GM19099 (cell line): ENCODE measurements around the gene TIAL1.

Experiments used
- POLR2A ChIP-seq: IDR thresholded peaks from 3 replicates; pipeline ENCODE4 v1.6.1; 2011; ENCODE audit warnings: low read depth; ENCODE audit not compliant: insufficient read length; ENCODE audit errors: extremely low read depth

Gene TIAL1

GRCh38 chr10:119620241-119621077 is 23.7 kb upstream of the TIAL1 start:
- no peak for TF ChIP-seq POLR2A

GRCh38 chr10:119619215-119619614 is 22.5 kb upstream of the TIAL1 start:
- no peak for TF ChIP-seq POLR2A

DNA sequence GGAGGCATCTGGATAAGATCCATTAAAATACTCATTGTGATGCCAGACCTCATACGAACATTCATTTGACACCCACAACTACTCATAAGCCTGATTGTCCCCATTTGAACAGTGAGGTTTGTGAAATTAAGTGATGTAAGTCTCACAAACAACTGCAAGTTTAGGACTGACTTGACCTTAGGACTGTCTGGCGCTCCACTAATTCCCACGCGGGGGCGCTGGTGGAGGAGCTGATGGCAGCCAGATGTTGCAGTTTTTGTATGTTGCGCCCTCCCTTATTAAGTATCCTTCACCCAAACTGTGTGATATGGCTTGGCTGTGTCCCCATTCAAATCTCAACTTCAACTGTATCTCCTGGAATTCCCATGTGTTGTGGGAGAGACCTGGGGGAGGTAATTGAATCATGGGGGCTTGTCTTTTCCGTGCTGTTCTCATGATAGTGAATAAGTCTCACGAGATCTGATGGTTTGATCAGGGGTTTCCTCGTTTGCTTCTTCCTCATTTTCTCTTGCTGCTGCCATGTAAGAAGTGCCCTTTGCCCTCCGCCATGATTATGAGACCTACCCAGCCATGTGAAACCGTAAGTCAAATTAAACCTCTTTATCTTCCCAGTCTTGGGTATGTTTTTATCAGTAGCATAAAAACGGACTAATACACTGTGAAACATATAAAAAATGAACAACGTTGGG is 20.3 kb upstream of the TIAL1 start:
- TF ChIP-seq POLR2A, result no peak

- TF ChIP-seq POLR2A, result no peak
Observed at GRCh38 chr10:119614686-119615085, 17.9 kb upstream of the TIAL1 start.

GRCh38 chr10:119613741-119614140 is 17.0 kb upstream of the TIAL1 start:
- TF ChIP-seq POLR2A, result no peak

- no peak for TF ChIP-seq POLR2A
Observed at GRCh38 chr10:119611433-119611832, 14.7 kb upstream of the TIAL1 start.

GRCh38 chr10:119609516-119609915 is 12.8 kb upstream of the TIAL1 start:
- no peak for TF ChIP-seq POLR2A

DNA sequence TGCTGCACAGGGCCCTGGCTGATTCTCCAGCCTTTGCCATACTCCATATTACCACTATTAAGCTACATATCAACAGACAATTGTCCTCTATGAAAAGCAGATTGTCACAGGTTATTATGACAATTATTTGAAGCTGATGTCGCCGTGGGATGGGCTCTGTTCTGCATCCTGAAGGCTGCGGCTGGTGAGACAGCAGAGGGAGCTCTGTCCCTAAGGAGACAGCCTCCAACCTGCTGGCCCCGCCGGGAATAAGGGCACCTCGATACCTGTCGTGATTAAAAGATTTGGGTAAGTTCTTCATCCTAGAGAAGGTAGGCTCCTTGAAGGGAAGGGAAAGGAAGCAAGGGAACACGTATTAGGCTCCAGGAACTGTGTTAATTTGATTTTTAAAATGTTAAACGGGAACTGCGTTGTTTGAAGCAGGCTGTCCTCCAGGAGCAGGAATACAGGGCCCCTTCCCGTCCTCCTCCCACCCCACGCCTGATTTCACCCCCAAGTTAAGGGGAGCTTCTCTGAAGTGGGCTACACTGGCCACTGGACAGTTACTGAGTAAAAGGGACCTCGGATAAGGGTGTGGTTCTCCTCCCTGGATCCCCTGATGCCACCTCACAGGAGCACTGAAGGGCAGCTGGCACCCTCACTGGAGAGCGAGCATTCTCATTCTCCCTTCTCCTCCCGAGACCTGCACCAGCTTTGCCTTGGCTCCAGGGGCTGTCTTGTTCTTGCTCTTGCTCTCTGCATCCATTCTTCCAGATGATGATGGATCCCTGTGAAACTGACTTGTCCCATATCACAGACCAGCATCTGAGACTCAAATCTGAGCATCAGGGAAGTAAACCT is 11.8 kb upstream of the TIAL1 start:
- no peak for TF ChIP-seq POLR2A

GRCh38 chr10:119604468-119604867 is 7.7 kb upstream of the TIAL1 start:
- TF ChIP-seq POLR2A, result no peak

DNA sequence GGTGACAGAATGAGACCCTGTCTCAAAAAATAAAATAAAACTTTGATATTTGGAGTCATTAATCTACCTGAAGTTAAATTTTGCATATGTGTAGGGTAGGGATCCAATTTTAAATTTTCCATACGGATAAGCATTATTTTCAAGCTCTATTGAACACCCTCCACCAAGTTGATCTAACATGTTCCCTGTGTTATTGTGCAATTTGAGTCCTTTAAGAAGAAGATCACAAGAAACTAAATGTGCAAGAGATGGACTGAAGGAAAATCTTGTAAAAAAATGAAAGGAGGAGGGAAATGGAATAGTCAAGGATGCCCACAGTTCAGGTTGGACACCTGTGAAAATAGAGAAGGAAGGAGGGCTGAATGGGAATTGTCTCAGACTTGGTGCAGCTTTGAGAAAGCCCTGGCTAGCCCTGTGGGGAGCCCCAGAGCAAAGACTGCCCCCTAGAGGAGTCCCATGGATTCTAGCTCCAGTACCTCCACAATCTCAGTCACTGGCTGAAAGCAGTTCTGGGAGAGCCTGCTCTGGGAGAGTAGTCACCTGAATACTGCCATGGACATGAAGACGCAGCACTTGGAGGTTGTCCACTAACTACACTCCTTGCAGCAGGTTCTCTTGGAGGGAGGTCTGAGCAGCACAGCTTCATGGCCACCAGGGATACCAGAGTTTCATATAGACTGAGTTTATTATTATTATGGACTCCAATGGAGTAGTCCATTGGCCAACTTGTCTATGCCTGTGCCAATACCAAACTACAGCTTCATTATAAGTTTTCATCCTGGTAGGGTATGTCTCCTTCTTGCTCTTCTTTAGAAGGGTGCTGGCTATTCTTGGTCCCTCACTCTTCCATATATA is 5.7 kb upstream of the TIAL1 start:
- no peak for TF ChIP-seq POLR2A

GRCh38 chr10:119598397-119598796 is 1.6 kb upstream of the TIAL1 start:
- TF ChIP-seq POLR2A, result no peak

DNA sequence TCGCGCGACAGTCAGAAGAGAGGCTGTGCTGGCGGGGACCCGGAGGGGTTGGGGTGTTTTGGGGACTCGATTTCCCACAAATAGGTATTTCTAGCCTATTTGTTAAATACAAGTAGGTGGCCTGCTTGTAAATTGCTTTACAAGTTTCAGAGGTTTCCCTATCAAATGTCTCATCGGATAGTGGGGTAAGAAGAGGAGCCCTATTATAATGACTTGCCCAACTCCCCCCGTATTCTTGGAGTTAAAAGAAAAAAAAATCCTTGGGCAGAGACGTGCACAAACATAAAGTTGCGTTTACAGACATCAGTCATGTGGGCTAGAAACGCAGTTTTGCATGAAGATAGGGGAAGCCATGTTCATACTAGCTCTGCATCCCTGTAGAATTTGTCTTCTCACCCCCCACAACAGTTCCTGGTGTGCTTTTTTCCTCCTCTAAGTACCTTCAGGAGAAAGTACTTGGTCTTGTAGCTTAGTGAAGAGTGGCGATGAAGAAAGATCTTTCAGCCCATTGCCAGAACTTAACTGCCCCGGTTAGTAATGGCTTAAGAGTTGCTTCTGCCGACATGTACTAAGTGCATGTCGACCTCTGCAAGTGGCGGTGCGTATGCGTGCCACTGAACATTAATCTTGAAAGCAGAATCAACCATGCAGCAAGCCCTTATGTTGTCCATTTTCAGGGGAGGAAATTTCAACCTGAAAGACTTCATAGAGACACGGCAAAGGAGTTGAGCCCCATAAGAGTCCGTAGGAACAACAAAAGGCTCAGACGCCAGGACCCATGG is 832 bp upstream of the TIAL1 start:
- TF ChIP-seq POLR2A, result peak; percentile 48

DNA sequence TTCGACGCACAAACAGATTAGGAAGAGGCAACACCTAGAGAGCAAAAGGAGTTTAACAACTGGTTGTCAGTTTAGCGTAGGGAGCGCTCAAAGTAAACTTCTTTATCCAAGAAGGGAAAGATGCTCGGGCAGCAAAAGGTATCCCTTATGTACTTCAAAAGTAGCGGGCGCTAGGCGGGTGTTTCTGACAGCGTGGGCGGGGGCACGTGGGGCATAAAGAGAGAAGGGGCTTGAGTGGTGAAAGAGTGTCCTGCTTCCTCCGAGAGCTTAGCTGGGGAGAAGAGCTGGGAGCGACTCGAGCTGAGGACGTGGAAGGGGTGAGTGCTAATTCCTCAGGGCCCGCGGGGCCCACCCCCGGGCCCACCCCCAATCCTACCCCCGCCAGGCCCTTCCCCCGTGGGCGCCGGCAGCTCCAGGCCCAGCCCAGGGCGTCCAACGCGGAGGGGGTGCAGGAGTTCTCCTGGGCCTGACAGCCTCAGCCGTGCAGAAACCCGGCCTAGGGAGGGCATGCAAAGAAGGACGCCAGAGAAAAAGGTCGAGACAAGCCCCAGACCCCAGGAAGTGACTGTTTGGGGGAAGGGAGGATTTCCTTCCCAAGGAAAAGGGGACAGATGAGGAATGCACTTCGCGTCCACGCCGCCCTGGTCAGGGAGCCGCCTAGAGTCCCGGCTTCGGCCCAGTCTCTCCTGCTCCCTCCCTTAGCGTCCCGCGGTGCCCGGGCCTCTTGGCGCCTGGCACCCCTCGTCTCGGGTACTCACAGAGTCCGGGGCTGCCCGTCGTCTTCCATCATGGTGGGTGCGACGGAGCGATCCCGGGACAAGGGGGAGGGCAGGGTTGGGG is 868 bp downstream of the TIAL1 start:
- TF ChIP-seq POLR2A, result peak; percentile 49
